KOPT-K1 (cell line): ENCODE data around the gene GALNT12.

ENCODE experiments used
- H3K27ac ChIP-seq: fragments of 200-600 bp; sonication (generic); 2 replicates; pipeline ENCODE4 v1.5.1; 2016; ENCODE audit warnings: antibody characterized with exemption, mild to moderate bottlenecking, low read depth, low read length; ENCODE audit not compliant: poor library complexity, severe bottlenecking
- H3K36me3 ChIP-seq: fragments of 200-600 bp; sonication (generic); 2 replicates; pipeline ENCODE4 v1.5.1; 2017; ENCODE audit warnings: antibody characterized with exemption, mild to moderate bottlenecking, low read length, moderate library complexity; ENCODE audit not compliant: insufficient read depth
- H3K9me3 ChIP-seq: fragments of 200-600 bp; sonication (generic); 2 replicates; pipeline ENCODE4 v1.5.1; 2017; ENCODE audit warnings: antibody characterized with exemption, low read length, mild to moderate bottlenecking; ENCODE audit not compliant: insufficient read depth, poor library complexity, severe bottlenecking

The GALNT12 gene

DNA sequence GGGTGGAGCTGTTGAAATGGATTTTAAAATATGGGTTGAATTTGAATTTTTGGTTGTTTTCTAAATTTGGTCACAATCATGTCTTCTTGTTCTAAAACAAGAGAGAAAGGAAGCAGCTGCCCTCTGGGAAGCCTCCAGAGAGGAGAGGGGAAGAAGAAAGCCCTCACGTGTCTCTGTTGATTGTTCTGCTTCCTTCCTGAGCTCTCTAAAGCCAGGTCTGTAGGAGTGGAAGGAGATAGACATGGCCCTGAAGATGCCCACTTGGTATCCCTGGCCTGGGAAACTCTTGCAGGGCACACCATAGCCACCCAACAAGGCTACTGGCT, 59.6 kb downstream of the GALNT12 start:
- Histone ChIP-seq H3K27ac (no peak overlapping the region), H3K36me3 (no peaks in the 10 kb centered on the region)

GRCh38 chr9:98867429-98868168, 60.1 kb downstream of the GALNT12 start:
- Histone ChIP-seq H3K9me3 (no peaks in the 10 kb centered on the region), H3K27ac (no peak overlapping the region), H3K36me3 (no peaks in the 10 kb centered on the region)

More for the DNA sequence above, 59.6 kb downstream of the GALNT12 start:
- H3K9me3 ChIP-seq: no peaks in the 10 kb centered on the region

DNA sequence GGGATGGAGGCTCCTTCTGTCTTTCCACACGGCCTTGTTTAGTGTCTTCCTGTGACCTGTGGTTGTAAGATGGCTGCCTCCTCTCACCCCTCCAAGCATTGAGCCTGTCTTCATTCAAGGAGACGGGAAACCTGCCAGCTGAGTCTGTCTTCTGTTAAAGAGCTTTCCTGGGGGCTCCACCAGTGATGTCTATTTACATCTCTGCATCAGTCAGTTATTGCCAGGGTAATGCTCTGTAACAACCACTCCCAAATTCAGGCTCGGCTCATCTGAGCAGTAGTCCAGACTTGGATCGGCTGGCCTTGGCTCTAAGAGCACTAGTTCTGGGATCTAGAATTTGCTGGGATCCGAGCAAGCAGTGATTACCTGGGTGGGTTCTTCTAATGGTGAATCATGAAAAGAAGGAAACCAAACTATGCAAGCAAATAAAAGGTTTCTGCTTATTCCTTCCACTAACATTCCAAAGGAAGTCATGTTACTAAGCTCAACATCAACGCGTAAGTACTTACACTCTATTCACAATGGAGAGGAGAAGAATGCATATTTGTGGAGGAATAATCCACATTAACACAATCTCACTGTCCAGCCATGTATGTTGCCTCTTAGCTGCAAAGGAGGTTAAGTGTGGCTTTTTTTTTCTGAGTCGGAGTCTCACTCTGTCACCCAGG, 61.7 kb downstream of the GALNT12 start:
- H3K36me3 ChIP-seq: no peaks in the 10 kb centered on the region
- H3K27ac ChIP-seq: no peak overlapping the region

DNA sequence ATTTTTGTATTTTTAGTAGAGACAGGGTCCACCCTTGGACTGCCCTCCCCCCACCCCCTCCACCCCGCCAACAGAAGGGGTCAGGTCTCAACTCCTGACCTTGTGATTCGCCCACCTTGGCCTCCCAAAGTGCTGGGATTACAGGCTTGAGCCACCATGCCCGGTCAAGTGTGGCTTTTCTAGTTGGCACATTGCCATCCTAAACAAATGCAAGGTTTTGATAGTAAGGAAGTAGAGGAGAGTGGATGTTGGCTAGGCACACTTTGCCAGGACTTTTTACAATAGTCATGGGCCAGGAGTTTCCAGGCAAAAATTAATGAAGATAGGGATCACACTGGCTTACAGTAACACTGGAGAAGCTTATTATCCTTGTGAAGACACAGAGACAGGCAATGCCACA, 62.4 kb downstream of the GALNT12 start:
- no peak overlapping the region for H3K27ac ChIP-seq
- no peaks in the 10 kb centered on the region for H3K9me3 ChIP-seq
- H3K36me3 ChIP-seq: no peaks in the 10 kb centered on the region

More for the DNA sequence above, 61.7 kb downstream of the GALNT12 start:
- H3K9me3 ChIP-seq: no peaks in the 10 kb centered on the region

GRCh38 chr9:98870782-98871557, 63.5 kb downstream of the GALNT12 start:
- no peaks in the 10 kb centered on the region for H3K36me3 ChIP-seq
- H3K27ac ChIP-seq: no peak overlapping the region
- no peaks in the 10 kb centered on the region for H3K9me3 ChIP-seq

DNA sequence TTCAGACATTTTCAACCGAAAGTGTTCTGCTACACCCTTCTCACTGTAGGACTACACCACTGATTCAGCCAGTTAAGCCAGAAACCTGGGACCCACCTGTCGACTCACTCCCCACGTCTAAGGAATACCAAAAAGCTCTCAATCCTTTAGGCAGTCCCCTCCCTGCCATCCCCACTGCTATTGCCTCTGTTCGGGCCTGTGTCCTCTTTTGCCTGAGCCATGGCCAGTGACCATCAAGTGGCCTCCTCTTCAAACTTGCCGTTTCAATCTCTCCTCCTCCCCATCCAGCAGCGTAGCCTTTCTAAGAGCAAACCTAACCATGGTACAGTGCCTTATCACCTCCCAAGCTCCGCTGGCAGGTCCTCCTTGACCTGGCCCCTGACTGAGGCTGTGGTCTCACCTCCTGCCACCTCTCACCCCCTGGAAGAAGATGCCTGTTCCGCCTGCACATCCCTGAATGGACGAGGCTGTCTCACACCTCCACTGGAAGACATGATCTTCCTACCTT, 64.1 kb downstream of the GALNT12 start:
- Histone ChIP-seq H3K36me3 (no peaks in the 10 kb centered on the region), H3K27ac (no peak overlapping the region), H3K9me3 (no peaks in the 10 kb centered on the region)

DNA sequence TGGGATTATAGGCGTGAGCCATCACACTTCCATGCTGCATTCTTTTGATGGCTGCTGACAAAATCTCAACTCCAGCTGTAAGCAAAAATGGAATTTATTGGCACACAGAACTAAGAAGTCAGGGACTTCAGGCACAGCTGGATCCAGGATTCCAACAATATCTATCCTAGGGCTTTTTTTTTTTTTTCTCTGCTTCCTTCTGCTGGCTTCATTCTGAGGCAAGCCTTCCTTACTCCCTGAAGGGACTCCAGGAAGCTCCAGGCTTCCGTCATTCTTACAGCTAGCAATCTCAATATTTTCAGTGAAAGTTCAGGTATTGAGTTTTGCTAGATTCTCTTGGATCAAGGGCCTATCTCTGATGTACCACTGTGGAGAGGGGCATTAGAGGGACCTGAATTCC, 66.1 kb downstream of the GALNT12 start:
- Histone ChIP-seq H3K36me3 (no peaks in the 10 kb centered on the region), H3K9me3 (no peaks in the 10 kb centered on the region), H3K27ac (no peak overlapping the region)

- Histone ChIP-seq H3K9me3 (no peaks in the 10 kb centered on the region), H3K27ac (no peak overlapping the region), H3K36me3 (no peaks in the 10 kb centered on the region)
These were observed 66.5 kb downstream of the GALNT12 start for GRCh38 chr9:98873951-98874371.

DNA sequence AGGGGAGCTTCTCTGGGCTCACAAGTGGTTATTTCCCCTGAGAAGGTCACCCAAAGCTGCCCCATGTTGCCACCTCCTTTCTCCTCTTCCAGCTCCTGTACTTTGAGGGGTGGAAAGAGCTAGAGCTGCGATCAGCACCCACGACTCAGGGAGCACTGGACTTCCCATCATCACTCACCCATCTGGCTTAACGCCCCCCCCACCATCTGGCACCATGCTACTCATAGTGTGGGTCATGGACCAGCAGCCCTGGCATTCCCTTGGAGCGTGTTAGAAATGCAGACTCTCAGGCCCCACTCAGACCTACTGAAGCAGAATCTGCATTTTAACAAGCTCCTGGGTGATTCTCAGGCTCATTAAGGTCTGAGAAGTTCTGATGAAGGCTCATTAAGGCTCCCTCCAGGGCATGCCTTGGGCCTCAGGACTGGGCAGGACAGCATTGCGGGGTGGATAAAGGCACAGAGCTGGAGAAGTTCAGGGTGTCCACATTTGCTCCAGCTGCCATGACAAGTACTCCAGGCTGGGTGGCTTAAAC, 67.3 kb downstream of the GALNT12 start:
- no peak overlapping the region for H3K27ac ChIP-seq
- no peaks in the 10 kb centered on the region for H3K36me3 ChIP-seq
- no peaks in the 10 kb centered on the region for H3K9me3 ChIP-seq

DNA sequence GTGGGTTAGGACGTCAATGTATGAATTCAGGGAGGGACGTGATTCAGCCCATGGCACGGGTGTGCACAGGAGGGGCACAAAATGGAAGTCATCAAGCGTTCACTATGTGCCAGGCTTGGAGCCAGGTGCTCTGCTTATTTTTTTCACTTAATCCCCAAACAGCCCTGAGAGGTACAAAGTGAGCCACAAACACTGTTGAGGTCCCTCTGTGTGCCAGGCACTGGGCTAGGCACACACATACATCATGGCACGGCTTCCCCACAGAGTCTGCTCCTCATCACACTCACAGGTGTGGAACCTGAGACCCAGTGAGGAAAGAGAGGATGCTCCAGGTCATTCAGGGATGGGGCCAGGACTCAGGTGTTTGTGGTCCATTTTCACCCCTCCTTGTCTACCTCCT, 68.1 kb downstream of the GALNT12 start:
- Histone ChIP-seq H3K27ac (no peak overlapping the region), H3K9me3 (no peaks in the 10 kb centered on the region), H3K36me3 (no peaks in the 10 kb centered on the region)

GRCh38 chr9:98877311-98877710, 69.8 kb downstream of the GALNT12 start:
- Histone ChIP-seq H3K36me3 (no peaks in the 10 kb centered on the region), H3K9me3 (no peaks in the 10 kb centered on the region), H3K27ac (no peak overlapping the region)

GRCh38 chr9:98879094-98879962, 71.9 kb downstream of the GALNT12 start:
- no peaks in the 10 kb centered on the region for H3K9me3 ChIP-seq
- H3K36me3 ChIP-seq: no peaks in the 10 kb centered on the region
- no peak overlapping the region for H3K27ac ChIP-seq

GRCh38 chr9:98879963-98880310, 72.5 kb downstream of the GALNT12 start:
- H3K9me3 ChIP-seq: no peaks in the 10 kb centered on the region

GRCh38 chr9:98880311-98881015, 73.0 kb downstream of the GALNT12 start:
- H3K27ac ChIP-seq: no peak overlapping the region
- no peaks in the 10 kb centered on the region for H3K36me3 ChIP-seq
- H3K9me3 ChIP-seq: no peaks in the 10 kb centered on the region

More at GRCh38 chr9:98879963-98880310, 72.5 kb downstream of the GALNT12 start:
- no peaks in the 10 kb centered on the region for H3K36me3 ChIP-seq
- no peak overlapping the region for H3K27ac ChIP-seq
